ENCODE results near the gene BCAR3.

BCAR3 gene

DNA sequence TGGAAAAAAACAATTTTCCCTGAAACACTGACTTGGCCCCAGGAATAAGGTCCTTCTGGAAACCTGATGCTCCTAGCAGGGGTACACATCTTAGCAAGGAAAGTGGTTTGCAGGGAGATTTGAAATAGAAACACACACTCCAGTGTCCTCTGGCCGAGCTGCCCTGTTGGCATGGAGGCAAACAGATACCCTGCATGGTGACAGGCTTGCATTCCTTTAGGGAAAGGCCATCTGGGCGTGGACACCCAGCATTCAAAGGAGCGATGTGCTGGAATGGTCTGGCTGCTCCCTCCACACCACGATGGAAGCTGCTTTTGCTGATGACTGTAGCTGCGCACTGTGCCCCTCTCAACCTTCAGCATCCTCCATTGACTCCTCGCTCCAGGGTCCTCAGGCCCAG lies 41.5 kb upstream of the BCAR3 start:
- no peak for DNase-seq (ENCODE audit: low read depth, low spot score)
- TF ChIP-seq, protein P1, sequence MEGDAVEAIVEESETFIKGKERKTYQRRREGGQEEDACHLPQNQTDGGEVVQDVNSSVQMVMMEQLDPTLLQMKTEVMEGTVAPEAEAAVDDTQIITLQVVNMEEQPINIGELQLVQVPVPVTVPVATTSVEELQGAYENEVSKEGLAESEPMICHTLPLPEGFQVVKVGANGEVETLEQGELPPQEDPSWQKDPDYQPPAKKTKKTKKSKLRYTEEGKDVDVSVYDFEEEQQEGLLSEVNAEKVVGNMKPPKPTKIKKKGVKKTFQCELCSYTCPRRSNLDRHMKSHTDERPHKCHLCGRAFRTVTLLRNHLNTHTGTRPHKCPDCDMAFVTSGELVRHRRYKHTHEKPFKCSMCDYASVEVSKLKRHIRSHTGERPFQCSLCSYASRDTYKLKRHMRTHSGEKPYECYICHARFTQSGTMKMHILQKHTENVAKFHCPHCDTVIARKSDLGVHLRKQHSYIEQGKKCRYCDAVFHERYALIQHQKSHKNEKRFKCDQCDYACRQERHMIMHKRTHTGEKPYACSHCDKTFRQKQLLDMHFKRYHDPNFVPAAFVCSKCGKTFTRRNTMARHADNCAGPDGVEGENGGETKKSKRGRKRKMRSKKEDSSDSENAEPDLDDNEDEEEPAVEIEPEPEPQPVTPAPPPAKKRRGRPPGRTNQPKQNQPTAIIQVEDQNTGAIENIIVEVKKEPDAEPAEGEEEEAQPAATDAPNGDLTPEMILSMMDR (IDR thresholded peaks at IDR 0.05; ENCODE audit: low read depth, low read length): no peak
- in situ Hi-C loops (cut with HindIII; ENCODE audit: low sequenced_read_pairs): no loop called here
- H3K4me3 ChIP-seq (ENCODE audit: low read depth, low read length): no peak overlapping the region

GRCh38 chr1:93722081-93723031 lies 40.7 kb upstream of the BCAR3 start:
- in situ Hi-C loops (cut with HindIII; ENCODE audit: low sequenced_read_pairs): no loop called here
- DNase-seq (ENCODE audit: low read depth, low spot score): no peak
- no peak overlapping the region for H3K4me3 ChIP-seq (ENCODE audit: low read depth, low read length)
- TF ChIP-seq, protein P1 (IDR thresholded peaks at IDR 0.05; ENCODE audit: low read depth, low read length): no peak

GRCh38 chr1:93720956-93721626 lies 39.5 kb upstream of the BCAR3 start:
- TF ChIP-seq, protein P1 (IDR thresholded peaks at IDR 0.05; ENCODE audit: low read depth, low read length): no peak
- no peak for DNase-seq (ENCODE audit: low read depth, low spot score)
- H3K4me3 ChIP-seq (ENCODE audit: low read depth, low read length): no peak overlapping the region
- in situ Hi-C loops (cut with HindIII; ENCODE audit: low sequenced_read_pairs): no loop called here

GRCh38 chr1:93717640-93718039 lies 36.0 kb upstream of the BCAR3 start:
- in situ Hi-C loops (cut with HindIII; ENCODE audit: low sequenced_read_pairs): no loop called here
- H3K4me3 ChIP-seq (ENCODE audit: low read depth, low read length): no peak overlapping the region
- no peak for DNase-seq (ENCODE audit: low read depth, low spot score)
- TF ChIP-seq, protein P1 (IDR thresholded peaks at IDR 0.05; ENCODE audit: low read depth, low read length): no peak

- TF ChIP-seq, protein P1 (IDR thresholded peaks at IDR 0.05; ENCODE audit: low read depth, low read length): no peak
- H3K4me3 ChIP-seq (ENCODE audit: low read depth, low read length): no peak overlapping the region
- DNase-seq (ENCODE audit: low read depth, low spot score): no peak
- in situ Hi-C loops (cut with HindIII; ENCODE audit: low sequenced_read_pairs): no loop called here
Measured at GRCh38 chr1:93716941-93717368, 35.3 kb upstream of the BCAR3 start.

GRCh38 chr1:93716163-93716562 lies 34.5 kb upstream of the BCAR3 start:
- in situ Hi-C loops (cut with HindIII; ENCODE audit: low sequenced_read_pairs): no loop called here
- no peak overlapping the region for H3K4me3 ChIP-seq (ENCODE audit: low read depth, low read length)
- TF ChIP-seq, protein P1 (IDR thresholded peaks at IDR 0.05; ENCODE audit: low read depth, low read length): no peak
- DNase-seq (ENCODE audit: low read depth, low spot score): no peak
